AG08395 (cell line): ENCODE measurements around the gene WBP1.
"Not testable (repeated sequence)": the region's sequence is repeated elsewhere in the genome, so short reads cannot be mapped to it uniquely, and the experiment has no call there.

Source experiments
- DNase-seq: peaks from one replicate; pipeline ENCODE4 v3.0.0; 2012; ENCODE audit warnings: mixed read lengths, low spot score

The WBP1 gene

DNA sequence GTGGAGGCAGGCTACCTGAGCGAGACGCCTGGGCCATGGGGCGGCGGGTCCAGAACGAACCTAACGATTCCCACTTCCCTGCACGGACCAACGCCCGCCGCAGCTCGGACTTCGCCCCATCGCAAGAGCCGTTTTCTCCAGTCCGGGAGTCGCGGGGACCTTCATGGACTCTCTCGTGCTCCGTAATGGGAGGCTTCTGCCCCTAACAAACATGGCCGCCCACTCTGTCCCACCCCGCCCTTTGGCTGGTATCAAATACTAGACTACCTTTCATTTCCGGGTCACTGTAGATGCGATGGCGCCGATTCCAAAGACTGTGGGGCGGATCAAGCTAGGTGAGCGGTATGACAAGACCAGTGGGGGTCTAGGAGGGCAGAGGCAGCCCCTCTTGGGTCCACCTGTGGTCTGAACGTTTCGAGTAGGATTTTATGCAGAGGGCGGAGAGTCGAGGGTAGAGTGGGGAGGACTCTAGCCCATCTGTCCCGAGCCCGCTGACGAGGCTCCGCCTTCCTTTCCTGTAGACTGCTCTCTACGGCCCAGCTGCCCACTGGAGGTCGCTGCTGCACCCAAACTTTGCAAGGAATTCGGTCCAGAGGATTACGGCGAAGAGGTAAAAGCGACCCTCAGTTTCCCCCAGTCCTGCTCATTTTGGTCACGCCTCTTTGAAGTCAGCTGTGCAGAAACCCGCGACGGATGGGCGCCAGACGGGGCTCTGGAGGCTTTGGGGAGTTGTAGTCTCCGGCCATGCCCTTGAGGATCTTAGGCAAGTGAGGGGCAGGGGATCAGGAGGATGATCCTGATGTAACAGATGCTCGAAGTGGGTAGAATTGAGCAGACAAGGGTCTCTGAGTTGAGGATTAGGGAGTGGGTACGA, 24.8 kb downstream of the WBP1 start, which contains the start of the genes CCDC142 and TTC31:
Gene CCDC142 (minus strand): TSS at position 198 of the 874 bp plus-strand sequence. CDS start 161 bp downstream, at position 37.
Gene TTC31 (plus strand): TSS at position 281 of the 874 bp plus-strand sequence. CDS start 15 bp downstream, at position 296.
- DNase-seq = peak; percentile 94

- not testable (repeated sequence) for DNase-seq
Observed at GRCh38 chr2:74483675-74484164, 25.5 kb downstream of the WBP1 start.

- DNase-seq = no peak
Observed at GRCh38 chr2:74486141-74486540, 27.9 kb downstream of the WBP1 start.

DNA sequence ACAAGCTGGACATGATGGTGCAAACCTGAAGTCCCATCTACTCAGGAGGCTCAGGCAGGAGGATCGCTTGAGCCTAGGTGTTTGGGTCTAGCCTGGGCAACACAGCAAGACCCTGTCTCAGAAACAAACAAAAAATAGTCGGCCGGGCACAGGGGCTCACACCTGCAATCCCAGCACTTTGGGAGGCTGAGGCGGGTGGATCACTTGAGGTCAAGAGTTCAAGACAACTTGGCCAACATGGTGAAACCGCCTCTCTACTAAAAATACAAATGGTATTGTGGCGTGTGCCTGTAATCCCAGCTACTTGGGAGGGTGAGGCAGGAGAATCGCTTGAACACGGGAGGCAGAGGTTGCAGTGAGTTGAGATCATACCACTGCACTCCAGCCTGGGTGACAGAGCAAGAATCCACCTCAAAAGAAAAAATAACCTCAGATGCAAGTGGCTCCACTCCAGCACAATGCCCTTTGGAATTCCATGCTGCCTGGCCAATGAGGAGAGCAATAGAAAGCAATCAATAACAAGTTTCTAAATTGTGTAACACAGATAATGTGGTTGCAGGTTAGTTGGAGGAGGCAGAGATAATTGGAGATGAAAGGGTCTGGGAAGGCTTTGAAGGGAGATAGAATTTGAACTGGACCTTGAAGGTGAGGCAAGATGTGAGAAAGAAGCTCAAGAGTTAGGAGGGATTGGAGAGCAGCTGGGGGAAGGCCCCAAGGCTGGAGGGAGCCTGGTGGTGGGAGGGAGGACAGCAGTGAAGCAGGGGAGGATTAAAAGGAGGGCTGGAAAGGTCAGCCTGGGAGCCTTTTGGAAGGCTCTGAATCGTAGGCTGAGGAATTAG, 30.6 kb downstream of the WBP1 start:
- no peak for DNase-seq

DNA sequence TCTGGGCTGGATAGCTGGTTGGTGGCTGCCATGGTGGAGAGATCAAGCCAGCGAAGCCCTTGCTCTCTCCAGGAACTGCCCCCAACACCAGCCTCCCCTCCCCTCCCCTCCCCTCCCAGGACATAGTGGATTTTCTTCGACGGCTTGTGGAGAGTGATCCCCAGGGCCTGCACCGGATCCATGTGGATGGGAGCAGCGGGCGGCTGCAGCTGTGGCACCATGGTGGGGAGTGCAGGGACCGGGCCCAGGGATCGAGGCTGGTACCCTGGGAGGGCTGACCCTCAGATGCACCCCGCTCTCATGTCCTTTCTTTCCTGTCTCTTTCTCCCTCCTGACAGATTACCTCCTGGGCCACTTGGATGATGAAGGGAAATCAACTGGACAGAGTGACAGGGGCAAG, 31.7 kb downstream of the WBP1 start:
- DNase-seq = no peak

DNA sequence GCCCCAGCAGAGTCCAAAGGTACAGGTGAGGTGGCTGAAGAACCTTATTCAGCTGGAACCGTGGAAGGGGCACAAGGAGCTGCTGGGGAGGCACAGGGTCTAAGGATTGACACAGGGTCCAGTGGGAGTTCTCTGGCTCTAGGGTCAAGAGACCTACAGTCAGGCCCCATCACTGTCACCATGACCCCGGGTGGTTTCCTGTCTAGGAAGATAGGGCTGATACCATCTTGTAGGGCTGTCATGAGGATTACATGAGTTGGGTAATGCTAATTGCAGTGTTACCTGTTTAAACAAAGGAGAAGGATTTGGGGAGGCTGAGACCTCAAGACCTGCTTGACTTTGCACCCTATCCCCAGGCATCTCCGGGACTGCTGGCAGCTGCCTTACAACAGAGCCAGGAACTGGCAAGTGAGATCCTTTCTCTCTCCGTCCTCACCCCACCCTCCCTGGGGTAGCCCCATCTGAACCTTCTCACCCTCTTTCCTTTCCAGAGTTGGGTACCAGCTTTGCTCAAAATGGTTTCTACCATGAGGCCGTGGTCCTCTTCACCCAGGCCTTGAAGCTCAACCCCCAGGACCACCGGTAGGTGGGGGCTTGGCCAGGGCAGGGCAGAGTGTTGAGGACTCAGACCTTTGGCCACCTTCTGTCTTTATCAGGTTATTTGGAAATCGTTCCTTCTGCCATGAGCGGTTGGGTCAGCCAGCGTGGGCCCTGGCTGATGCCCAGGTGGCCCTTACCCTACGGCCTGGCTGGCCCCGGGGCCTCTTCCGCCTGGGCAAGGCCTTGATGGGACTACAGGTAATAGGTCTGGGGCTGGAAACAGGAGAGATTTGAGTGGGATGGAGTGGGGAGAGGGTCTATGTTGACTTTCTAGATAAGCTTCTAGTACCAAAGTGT, 33.7 kb downstream of the WBP1 start:
- no peak for DNase-seq

DNA sequence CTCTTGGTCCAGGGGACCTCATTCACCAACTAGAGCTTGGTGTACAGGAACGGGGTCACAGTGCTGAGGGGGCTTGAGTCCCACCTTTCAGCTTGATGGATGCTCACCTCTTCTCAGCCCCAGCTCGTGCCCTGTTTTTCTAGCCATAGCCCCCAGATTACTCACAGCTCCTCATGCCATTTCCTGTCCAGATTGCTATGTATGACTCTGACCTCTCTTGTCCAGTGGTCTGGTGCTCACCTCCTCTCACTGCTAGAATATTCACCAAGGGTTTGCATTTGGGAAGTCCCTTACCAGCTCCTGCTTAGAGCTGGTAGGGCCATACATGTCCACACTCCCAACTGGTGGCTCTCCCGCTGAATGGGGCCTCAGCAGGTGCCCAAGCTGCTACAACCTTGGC, 35.3 kb downstream of the WBP1 start:
- DNase-seq = no peak

- no peak for DNase-seq
Observed at GRCh38 chr2:74495440-74495839, 37.2 kb downstream of the WBP1 start.

GRCh38 chr2:74496997-74497776, 38.9 kb downstream of the WBP1 start:
- no peak for DNase-seq

DNA sequence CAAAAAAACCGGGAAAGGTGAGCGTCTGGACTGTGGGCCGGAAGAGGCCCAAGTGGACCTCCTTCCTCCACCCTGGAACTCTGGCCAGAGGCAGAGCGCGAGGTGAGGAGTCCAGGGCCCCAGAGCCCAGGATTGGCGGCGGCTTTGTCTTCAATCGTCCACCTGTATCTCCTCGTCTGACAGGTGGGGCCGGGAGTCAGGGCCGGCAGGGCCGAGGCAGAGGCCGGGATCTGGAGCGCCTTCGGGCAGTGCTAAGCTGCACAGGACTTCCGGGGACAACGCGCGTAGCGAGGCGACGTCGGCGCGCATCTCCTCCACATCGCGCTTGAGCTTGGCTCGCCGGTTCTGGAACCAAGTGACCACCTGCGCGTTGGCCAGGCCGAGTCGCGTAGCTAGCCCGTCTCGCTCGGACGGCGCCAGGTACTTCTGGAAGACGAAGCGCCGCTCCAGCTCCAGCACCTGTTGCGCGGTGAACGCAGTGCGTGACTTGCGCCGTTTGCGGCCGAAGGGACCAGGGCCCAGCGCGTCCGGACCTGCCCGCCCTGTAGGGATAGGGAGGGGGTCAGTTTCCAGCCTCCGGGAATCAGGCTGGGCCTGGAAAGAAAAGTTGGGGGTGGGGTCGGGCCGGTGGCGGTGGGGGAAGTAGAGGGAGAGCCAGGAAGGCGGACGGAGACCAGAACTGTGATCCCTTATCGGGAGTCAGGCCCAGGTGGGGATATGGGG, 39.7 kb downstream of the WBP1 start:
- no peak for DNase-seq

DNA sequence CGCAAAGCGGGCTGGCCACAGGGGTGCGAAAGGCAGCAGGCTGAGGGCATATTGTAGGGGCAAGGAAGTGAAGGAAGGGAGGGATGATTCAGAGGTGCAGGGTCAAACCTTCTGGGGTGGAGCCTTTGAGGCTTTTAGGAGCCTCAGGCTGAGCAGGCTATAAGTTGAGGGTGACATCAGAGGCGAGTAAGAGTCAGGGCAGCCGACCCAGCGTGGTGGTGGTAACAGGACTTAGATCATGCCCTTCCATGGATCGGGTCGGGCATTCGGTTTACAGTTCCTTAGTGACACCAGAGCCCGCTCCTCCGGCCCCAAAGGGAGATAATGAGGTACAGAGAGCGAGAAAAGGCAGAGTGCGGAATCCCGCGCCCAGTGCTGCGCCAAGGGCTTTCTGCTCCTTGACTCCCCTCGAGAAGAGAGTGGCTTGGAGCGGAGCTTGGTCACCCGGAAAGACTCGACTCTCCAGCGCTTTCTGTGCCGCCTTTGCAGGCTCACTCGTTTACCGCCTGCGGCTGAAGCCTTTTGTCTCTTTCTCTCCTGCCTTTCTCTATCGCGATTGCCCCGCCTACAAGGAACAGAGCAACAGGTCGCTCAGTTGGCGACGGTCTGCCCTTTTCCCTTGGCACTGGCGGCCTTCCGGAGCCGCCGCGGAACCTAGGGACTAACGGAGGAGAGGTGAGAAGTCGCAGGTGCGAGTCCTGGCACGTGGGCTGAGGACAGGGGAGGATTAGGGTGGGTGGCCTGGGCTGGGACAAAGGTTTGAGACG, 40.4 kb downstream of the WBP1 start:
- DNase-seq = peak; percentile 21

DNA sequence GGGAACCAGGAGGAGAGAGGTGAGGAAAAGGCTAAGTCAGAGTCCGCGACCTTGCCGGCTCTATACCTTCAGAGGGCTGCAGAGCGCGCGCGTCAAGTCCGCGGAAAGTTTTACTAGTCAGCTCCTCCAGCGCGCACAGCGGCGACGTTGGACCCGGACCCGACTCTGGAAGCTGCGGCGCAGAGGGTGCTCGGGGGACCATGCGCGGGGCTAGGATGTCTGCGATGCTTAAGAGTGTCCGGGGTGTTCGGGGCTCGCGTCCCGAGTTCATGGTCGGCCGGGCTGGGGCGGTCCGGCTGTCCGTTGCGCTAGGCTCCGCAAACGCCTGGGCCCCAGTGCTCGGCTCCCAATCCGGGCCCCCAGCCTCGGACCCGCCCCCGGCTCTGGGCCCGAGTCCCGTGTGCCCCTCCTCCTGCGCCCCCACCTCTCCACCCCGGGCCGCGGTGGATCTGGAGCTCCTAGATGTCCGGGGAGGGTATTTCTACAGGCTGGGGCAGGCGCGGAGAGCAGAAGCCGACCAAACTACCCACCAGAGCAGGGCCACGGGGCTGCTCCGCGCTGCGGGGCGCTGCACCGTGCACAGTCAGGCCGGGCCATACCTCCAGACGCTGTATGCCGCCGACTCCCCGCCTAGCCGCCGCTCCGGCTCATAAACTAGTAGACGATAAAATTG, 41.2 kb downstream of the WBP1 start, which contains the start of gene LBX2:
Gene LBX2 (minus strand): TSS at position 337 of the 673 bp plus-strand sequence. CDS start 66 bp downstream, at position 271.
- DNase-seq = no peak

GRCh38 chr2:74499940-74500577, 41.8 kb downstream of the WBP1 start:
- no peak for DNase-seq

GRCh38 chr2:74500578-74500946, 42.3 kb downstream of the WBP1 start:
- DNase-seq = no peak

GRCh38 chr2:74501335-74502071, 43.3 kb downstream of the WBP1 start:
- DNase-seq = no peak

DNA sequence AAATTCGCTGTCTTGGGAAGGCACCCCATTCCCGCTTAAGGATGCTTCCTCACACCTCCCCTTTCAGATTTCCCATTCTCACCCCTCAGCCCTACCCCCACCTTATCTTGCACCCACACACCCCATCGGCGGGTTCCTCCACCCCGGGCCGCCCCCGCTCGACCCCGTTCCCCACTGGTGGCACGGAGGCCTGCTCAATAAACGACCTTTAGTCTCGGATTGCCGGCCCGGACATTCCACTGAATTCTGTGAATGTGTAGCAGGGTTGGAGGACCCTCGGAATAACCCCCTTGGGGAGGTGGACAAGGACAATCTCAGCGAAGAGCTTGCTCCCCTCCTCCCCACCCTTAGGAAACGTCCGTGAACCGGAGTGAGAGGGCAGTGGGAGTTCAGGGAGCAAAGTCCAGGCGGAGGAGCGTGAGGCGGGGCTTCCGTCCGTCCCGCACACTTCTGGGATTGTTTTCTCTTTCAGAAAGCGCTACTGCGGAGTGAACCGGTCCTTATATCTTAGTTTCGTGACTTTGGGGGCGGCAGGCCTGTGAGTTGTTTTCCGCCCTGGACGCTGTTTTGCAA, 44.0 kb downstream of the WBP1 start:
- DNase-seq = no peak
